Upper lobe of left lung (tissue), 4 donors: ENCODE measurements around the gene MYPOP.

Experiments used
- EP300 ChIP-seq, 4 donors: sonication (generic); formaldehyde crosslinking; IDR thresholded peaks; one replicate each; pipeline ENCODE4 v1.5.1; 2017; ENCODE audit warnings: antibody characterized with exemption in 4 of 4, control low read depth in 2 of 4
- POLR2A ChIP-seq, 4 donors: fragments of 450-650 bp; IDR thresholded peaks; one replicate each; pipeline ENCODE4 v1.5.1; 2016 to 2017; ENCODE audit warnings: antibody characterized with exemption in 4 of 4, mild to moderate bottlenecking in 2 of 4
- POLR2AphosphoS5 ChIP-seq, 2 donors: sonication (generic); formaldehyde crosslinking; IDR thresholded peaks; one replicate each; pipeline ENCODE4 v1.5.1; 2017; ENCODE audit warnings: antibody characterized with exemption in 2 of 2
- TF ChIP-seq, protein P1 (sequence below), 6 experiments: fragments of 450-650 bp in 4 of 6; fragments of 200-600 bp in 2 of 6; sonication (generic) in 2 of 6; IDR thresholded peaks; one replicate each; pipeline ENCODE4 v1.5.1; 2016 to 2019; ENCODE audit warnings: antibody characterized with exemption in 6 of 6

DNA sequence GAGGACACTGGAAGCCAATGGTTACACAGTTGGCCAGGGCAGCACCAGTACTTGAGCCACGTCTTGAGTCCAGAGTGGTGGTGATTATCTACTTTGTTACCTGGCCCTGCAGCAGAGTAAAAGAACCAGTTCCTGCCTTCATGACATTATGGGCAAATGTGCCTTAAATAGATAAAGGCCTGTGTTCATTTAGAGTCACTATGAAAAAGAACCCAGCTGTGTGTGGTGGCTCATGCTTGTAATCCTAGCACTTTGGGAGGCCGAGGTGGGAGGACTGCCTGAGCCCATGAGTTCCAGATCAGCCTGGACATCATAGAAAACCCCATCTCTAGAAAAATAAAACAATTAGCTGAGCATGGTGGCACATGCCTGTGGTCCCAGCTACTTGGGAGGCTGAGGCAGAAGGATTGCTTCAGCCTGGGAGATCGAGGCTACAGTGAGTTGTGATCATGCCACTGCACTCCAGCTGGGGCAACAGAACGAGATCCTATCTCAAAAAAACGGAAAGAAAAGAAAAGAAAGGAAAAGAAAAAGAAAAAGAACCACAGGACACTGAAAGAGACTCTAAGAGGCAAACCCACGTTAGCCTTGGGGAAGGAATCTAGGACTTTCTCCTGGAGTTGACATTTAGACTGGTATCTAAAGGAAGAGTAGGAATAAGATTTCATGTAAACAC, 13.1 kb downstream of the MYPOP start:
- TF ChIP-seq, protein P1, sequence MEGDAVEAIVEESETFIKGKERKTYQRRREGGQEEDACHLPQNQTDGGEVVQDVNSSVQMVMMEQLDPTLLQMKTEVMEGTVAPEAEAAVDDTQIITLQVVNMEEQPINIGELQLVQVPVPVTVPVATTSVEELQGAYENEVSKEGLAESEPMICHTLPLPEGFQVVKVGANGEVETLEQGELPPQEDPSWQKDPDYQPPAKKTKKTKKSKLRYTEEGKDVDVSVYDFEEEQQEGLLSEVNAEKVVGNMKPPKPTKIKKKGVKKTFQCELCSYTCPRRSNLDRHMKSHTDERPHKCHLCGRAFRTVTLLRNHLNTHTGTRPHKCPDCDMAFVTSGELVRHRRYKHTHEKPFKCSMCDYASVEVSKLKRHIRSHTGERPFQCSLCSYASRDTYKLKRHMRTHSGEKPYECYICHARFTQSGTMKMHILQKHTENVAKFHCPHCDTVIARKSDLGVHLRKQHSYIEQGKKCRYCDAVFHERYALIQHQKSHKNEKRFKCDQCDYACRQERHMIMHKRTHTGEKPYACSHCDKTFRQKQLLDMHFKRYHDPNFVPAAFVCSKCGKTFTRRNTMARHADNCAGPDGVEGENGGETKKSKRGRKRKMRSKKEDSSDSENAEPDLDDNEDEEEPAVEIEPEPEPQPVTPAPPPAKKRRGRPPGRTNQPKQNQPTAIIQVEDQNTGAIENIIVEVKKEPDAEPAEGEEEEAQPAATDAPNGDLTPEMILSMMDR (IDR thresholded peaks at IDR 0.05): no peak
- TF ChIP-seq EP300 (IDR thresholded peaks at IDR 0.05) (no peak), POLR2A (IDR thresholded peaks at IDR 0.05) (no peak), POLR2AphosphoS5 (IDR thresholded peaks at IDR 0.05) (no peak)
